ENCODE measurements around the gene SPTLC2.

The SPTLC2 gene

GRCh38 chr14:77502109-77502782 is 114.2 kb downstream of the SPTLC2 start:
- no peak overlapping the region for H3K4me3 ChIP-seq (replicated peaks; ENCODE audit: low read depth, low read length)
- TF ChIP-seq CTCF (IDR thresholded peaks at IDR 0.05; ENCODE audit: low read depth, low read length, missing control alignments) = no peak
- no peak for DNase-seq (ENCODE audit: extremely low read depth, low read depth)

- H3K4me3 ChIP-seq (replicated peaks; ENCODE audit: low read depth, low read length) = peak overlapping the region; percentile 40
- DNase-seq (ENCODE audit: extremely low read depth, low read depth) = no peak
- no peak for TF ChIP-seq CTCF (IDR thresholded peaks at IDR 0.05; ENCODE audit: low read depth, low read length, missing control alignments)
Measured at GRCh38 chr14:77498984-77499527, 117.4 kb downstream of the SPTLC2 start.

- no peak for TF ChIP-seq CTCF (IDR thresholded peaks at IDR 0.05; ENCODE audit: low read depth, low read length, missing control alignments)
- H3K4me3 ChIP-seq (replicated peaks; ENCODE audit: low read depth, low read length) = peak within 1 kb of the TSS; percentile 40
- no peak for DNase-seq (ENCODE audit: extremely low read depth, low read depth)
Measured at GRCh38 chr14:77498120-77498979, 118.1 kb downstream of the SPTLC2 start, which contains the start of gene ISM2. TSS of gene ISM2 (minus strand) at chr14:77498816. CDS start at chr14:77498793, 23 bp downstream.

- DNase-seq (ENCODE audit: extremely low read depth, low read depth) = no peak
- no peak for TF ChIP-seq CTCF (IDR thresholded peaks at IDR 0.05; ENCODE audit: low read depth, low read length, missing control alignments)
- no peak overlapping the region for H3K4me3 ChIP-seq (replicated peaks; ENCODE audit: low read depth, low read length)
Measured at GRCh38 chr14:77495334-77495733, 121.1 kb downstream of the SPTLC2 start.

GRCh38 chr14:77491056-77491455 is 125.4 kb downstream of the SPTLC2 start:
- H3K4me3 ChIP-seq (replicated peaks; ENCODE audit: low read depth, low read length) = no peak overlapping the region
- no peak for TF ChIP-seq CTCF (IDR thresholded peaks at IDR 0.05; ENCODE audit: low read depth, low read length, missing control alignments)
- no peak for DNase-seq (ENCODE audit: extremely low read depth, low read depth)

GRCh38 chr14:77490347-77490986 is 126.0 kb downstream of the SPTLC2 start:
- TF ChIP-seq CTCF (IDR thresholded peaks at IDR 0.05; ENCODE audit: low read depth, low read length, missing control alignments) = no peak
- no peak overlapping the region for H3K4me3 ChIP-seq (replicated peaks; ENCODE audit: low read depth, low read length)
- DNase-seq (ENCODE audit: extremely low read depth, low read depth) = no peak
